ENCODE data around the gene ELOB.
"Not testable (repeated sequence)": the region's sequence is repeated elsewhere in the genome, so short reads cannot be mapped to it uniquely, and the experiment has no call there.

The ELOB gene

DNA sequence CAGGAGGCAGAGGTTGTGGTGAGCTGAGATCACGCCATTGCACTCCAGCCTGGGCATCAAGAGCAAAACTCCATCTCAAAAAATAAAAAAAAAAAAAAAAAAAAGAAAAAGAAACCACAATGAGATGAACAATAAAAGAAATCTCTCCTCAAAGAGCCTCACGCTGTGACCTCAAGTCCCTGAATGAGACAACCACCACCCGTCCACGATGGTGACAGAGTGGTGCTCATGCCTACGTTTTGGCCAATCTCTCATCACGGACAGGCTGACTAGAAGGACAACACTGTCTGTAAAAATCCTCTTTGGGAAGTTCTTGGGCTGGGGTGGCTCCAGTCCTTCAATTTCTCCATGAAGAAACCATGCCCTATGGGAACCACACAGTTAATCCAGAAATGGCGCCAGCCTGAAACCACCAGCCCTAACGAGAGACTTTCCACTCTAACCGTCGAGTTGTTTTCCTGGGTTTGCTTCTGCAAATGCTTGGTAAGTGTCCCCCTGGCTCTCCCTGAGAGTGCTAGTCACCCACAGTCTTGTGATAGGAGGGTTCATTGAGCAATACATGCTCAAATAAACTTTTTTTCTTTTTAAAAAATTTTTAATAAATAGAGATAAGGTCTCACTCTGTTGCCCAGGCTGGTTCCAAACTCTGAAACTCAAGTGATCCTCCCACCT lies 42.1 kb downstream of the ELOB start:
- H3K4me3 ChIP-seq (ENCODE audit: low read depth, low read length), result no peak overlapping the region
- DNase-seq (ENCODE audit: low read depth), result no peak
- TF ChIP-seq, protein P1, sequence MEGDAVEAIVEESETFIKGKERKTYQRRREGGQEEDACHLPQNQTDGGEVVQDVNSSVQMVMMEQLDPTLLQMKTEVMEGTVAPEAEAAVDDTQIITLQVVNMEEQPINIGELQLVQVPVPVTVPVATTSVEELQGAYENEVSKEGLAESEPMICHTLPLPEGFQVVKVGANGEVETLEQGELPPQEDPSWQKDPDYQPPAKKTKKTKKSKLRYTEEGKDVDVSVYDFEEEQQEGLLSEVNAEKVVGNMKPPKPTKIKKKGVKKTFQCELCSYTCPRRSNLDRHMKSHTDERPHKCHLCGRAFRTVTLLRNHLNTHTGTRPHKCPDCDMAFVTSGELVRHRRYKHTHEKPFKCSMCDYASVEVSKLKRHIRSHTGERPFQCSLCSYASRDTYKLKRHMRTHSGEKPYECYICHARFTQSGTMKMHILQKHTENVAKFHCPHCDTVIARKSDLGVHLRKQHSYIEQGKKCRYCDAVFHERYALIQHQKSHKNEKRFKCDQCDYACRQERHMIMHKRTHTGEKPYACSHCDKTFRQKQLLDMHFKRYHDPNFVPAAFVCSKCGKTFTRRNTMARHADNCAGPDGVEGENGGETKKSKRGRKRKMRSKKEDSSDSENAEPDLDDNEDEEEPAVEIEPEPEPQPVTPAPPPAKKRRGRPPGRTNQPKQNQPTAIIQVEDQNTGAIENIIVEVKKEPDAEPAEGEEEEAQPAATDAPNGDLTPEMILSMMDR (IDR thresholded peaks at IDR 0.05; ENCODE audit: insufficient read depth, low read depth, low read length, missing control alignments), result no peak

- TF ChIP-seq, protein P1 (IDR thresholded peaks at IDR 0.05; ENCODE audit: insufficient read depth, low read depth, low read length, missing control alignments), result no peak
Observed at GRCh38 chr16:2728034-2728433, 49.0 kb downstream of the ELOB start.

DNA sequence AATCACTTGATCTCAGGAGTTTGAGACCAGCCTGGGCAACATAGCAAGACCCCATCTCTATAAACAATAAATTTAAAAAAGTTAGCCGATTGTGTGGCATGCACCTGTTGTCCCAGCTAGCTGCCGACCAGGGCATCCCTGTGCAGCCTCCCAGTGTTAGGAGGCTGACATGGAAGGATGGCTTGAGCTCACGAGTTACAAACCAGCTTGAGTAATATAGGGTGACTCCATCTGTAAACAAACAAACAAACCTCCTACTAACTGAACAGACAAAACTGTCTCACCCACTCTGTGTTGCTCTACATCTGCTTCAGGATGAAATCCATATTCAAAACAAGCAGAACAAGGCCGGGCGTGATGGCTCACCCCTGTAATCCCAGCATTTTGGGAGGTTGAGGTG lies 50.2 kb downstream of the ELOB start:
- TF ChIP-seq, protein P1 (IDR thresholded peaks at IDR 0.05; ENCODE audit: insufficient read depth, low read depth, low read length, missing control alignments), result no peak
- no peak for DNase-seq (ENCODE audit: low read depth)
- no peak overlapping the region for H3K4me3 ChIP-seq (ENCODE audit: low read depth, low read length)

More at GRCh38 chr16:2728034-2728433, 49.0 kb downstream of the ELOB start:
- no peak for DNase-seq (ENCODE audit: low read depth)
- no peak overlapping the region for H3K4me3 ChIP-seq (ENCODE audit: low read depth, low read length)

DNA sequence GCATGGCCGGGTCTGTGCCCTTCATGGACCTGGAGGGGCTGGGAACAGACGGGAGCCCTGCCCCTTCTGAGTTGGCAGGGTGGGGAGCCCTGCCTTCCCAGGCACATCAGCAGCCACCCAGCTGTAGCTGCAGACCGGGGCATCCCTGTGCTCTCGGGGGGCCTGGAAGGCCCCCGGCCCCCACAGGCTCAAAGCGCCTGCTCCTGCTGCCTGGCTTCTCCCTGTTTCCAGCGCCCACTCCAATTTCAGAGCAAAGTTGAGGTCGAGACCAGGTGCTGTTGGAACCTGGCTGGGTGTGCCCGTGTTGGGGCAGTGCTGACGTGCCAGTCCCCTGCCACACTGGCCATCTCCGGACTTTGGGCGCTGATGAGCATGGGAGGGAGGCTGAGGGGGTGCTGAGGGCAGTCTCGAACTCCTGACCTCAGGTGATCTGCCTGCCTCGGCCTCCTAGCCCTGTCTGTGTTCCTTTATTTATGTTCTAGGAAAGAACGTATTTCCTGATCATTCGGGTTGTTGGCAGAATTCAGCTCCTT lies 52.2 kb downstream of the ELOB start:
- H3K4me3 ChIP-seq (ENCODE audit: low read depth, low read length), result no peak overlapping the region
- DNase-seq (ENCODE audit: low read depth), result no peak
- TF ChIP-seq, protein P1 (IDR thresholded peaks at IDR 0.05; ENCODE audit: insufficient read depth, low read depth, low read length, missing control alignments), result no peak

DNA sequence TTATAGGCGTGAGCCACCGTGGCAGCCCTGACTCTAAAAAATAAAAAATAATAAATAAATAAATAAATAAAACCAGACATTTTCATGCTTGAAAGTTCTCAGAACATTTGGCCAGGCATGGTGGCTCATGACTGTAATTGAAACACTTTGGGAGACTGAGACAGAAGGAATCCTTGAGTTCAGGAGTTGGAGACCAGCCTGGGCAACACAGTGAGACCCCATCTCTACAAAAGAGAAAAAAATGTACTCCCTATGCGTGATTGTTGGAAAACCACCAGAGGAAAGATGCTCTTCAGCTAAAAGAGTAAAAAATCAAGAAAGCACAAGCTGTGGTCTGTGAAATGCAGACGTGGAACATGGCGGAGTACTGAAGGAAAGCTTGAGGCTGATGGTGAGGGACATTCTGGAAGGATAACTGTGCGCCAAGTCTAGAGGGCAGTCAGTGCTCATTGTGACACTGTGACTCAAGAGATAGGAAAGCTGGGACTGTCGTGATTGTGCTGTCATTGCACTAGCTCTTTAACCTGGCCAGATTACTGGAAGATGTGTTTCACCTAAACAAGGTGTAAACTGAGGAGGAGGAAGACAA lies 52.9 kb downstream of the ELOB start:
- TF ChIP-seq, protein P1 (IDR thresholded peaks at IDR 0.05; ENCODE audit: insufficient read depth, low read depth, low read length, missing control alignments), result no peak
- DNase-seq (ENCODE audit: low read depth), result no peak
- no peak overlapping the region for H3K4me3 ChIP-seq (ENCODE audit: low read depth, low read length)

DNA sequence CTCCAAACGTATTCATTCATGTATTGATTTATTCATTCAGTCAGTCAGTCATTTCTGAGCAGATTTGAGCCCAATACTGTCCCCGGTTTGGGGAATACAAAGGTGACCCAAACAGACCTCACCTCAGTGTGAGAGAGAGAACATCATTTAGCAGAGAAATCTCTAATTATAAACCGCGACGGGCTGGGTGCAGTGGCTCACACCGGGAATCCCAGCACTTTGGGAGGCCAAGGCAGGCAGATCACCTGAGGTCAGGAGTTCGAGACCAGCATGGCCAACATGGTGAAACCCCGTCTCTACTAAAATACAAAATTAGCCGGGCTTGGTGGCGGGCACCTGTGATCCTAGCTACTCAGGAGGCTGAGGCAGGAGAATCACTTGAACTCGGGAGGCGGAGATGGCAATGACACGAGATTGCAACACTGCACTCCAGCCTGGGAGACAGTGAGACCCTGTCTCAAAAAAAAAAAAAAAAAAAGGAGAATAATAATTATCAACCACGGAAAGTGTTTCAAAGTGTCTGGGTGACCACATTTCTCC lies 55.4 kb downstream of the ELOB start:
- peak overlapping the region; percentile 57 for H3K4me3 ChIP-seq (ENCODE audit: low read depth, low read length)
- DNase-seq (ENCODE audit: low read depth), result not testable (repeated sequence)
